Measurements from ENCODE around the gene FAM3A.

The FAM3A gene

DNA sequence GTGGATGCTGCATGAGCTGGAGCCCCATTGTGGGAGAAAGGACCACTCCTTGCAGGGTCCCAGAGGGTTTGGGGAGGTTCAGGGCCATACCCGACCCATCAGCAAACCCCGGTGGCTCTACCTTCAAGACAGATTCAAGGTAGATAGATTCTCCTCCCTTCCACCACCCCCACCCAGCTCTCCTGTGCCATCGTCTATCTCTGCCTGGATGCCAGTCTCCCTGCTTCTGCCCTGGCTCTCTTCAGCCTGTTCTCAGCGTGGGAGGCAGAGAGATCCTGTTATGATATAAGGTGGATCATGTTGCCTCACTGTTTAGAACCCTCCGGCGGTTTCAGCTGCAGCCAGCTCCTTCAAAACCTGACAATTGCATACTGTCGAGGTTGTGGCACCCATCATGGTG lies 42.3 kb downstream of the FAM3A start:
- Histone ChIP-seq H3F3A (ENCODE audit: insufficient read depth, low read length) (no peaks in the 10 kb centered on the region), H3K27me3 (replicated peaks; ENCODE audit: insufficient read depth, low read length) (no peaks in the 10 kb centered on the region), H3K4me1 (ENCODE audit: low read length) (no peaks in the 10 kb centered on the region), H3K36me3 (replicated peaks; ENCODE audit: insufficient read depth, low read length) (no peaks in the 10 kb centered on the region), H3K9me3 (replicated peaks; ENCODE audit: insufficient read depth, low read length) (no peaks in the 10 kb centered on the region), H3K79me2 (ENCODE audit: low read length) (no peaks in the 10 kb centered on the region), H3K27ac (ENCODE audit: low read length) (no peak overlapping the region), H4K20me1 (ENCODE audit: insufficient read depth, low read length) (no peaks in the 10 kb centered on the region), H3K9ac (ENCODE audit: low read length) (no peak overlapping the region), H3K4me2 (ENCODE audit: low read depth, low read length) (no peak overlapping the region), H3K9me2 (replicated peaks; ENCODE audit: insufficient read depth, low read length) (no peaks in the 10 kb centered on the region), H3K4me3 (ENCODE audit: low read length) (no peak overlapping the region), H2AFZ (ENCODE audit: low read length) (no peak overlapping the region)
- no peak for DNase-seq
- TF ChIP-seq, protein P1, sequence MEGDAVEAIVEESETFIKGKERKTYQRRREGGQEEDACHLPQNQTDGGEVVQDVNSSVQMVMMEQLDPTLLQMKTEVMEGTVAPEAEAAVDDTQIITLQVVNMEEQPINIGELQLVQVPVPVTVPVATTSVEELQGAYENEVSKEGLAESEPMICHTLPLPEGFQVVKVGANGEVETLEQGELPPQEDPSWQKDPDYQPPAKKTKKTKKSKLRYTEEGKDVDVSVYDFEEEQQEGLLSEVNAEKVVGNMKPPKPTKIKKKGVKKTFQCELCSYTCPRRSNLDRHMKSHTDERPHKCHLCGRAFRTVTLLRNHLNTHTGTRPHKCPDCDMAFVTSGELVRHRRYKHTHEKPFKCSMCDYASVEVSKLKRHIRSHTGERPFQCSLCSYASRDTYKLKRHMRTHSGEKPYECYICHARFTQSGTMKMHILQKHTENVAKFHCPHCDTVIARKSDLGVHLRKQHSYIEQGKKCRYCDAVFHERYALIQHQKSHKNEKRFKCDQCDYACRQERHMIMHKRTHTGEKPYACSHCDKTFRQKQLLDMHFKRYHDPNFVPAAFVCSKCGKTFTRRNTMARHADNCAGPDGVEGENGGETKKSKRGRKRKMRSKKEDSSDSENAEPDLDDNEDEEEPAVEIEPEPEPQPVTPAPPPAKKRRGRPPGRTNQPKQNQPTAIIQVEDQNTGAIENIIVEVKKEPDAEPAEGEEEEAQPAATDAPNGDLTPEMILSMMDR (IDR thresholded peaks at IDR 0.05; ENCODE audit: low read length), result no peak
- no peak for TF ChIP-seq EZH2phosphoT487 (IDR thresholded peaks at IDR 0.05; ENCODE audit: low read length)
- TF ChIP-seq EZH2 (optimal IDR thresholded peaks at IDR 0.05; ENCODE audit: low read depth, low read length), result no peak

DNA sequence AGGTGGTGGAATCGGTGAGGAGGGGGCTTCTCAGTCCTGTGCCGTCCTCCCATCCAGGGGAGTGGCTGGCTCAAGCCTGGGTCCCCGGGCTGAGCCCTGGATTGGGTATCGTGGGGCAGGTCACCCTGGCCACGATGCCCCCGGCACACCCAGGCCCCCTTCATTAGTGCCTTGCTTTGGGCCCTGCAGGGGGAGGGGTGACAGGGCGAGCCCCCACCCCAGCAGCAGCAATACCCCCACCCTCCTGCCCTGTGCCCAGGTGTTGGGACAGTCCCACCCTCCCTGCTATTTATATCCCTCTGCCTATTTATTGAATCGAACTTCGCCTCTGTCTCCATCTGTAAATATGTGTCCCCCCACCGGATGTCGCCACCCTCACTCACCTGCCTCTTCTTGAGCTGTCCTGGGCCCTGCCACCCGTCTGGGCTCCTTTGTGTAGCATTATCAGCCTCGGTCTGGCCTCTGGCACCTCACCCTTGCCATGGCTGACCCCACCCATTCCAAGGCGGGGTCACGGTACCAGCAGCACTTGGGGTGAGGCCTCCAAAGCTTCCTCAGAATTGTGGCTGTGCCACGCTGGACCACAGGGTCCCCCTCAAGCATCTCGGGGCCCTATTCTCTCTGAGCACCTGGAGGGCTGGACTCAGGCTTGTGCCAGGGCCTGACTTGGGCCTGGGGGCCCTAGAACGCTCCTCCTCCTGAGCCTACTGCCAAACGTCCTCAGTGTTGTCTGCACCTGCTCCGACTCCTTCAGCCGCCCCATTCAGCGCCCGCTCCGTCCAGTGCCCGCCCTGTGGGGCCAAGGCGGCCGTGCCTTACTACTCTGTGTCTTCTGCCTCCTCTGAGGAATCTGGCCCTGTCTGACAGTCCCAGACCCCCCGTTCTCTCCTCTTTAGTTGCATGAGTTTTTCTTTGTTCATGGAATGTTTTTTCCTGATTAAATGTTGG lies 43.1 kb downstream of the FAM3A start:
- Histone ChIP-seq H3K27ac (ENCODE audit: low read length) (no peak overlapping the region), H3K27me3 (replicated peaks; ENCODE audit: insufficient read depth, low read length) (no peaks in the 10 kb centered on the region), H3K4me2 (ENCODE audit: low read depth, low read length) (no peak overlapping the region), H3K9me3 (replicated peaks; ENCODE audit: insufficient read depth, low read length) (no peaks in the 10 kb centered on the region), H3K36me3 (replicated peaks; ENCODE audit: insufficient read depth, low read length) (no peaks in the 10 kb centered on the region), H2AFZ (ENCODE audit: low read length) (no peak overlapping the region), H3K4me3 (ENCODE audit: low read length) (no peak overlapping the region), H3K79me2 (ENCODE audit: low read length) (no peaks in the 10 kb centered on the region), H3K4me1 (ENCODE audit: low read length) (no peaks in the 10 kb centered on the region), H3K9me2 (replicated peaks; ENCODE audit: insufficient read depth, low read length) (no peaks in the 10 kb centered on the region), H4K20me1 (ENCODE audit: insufficient read depth, low read length) (no peaks in the 10 kb centered on the region), H3F3A (ENCODE audit: insufficient read depth, low read length) (no peaks in the 10 kb centered on the region), H3K9ac (ENCODE audit: low read length) (no peak overlapping the region)
- DNase-seq, result no peak
- TF ChIP-seq EZH2 (optimal IDR thresholded peaks at IDR 0.05; ENCODE audit: low read depth, low read length), result no peak
- TF ChIP-seq, protein P1 (IDR thresholded peaks at IDR 0.05; ENCODE audit: low read length), result no peak
- no peak for TF ChIP-seq EZH2phosphoT487 (IDR thresholded peaks at IDR 0.05; ENCODE audit: low read length)

DNA sequence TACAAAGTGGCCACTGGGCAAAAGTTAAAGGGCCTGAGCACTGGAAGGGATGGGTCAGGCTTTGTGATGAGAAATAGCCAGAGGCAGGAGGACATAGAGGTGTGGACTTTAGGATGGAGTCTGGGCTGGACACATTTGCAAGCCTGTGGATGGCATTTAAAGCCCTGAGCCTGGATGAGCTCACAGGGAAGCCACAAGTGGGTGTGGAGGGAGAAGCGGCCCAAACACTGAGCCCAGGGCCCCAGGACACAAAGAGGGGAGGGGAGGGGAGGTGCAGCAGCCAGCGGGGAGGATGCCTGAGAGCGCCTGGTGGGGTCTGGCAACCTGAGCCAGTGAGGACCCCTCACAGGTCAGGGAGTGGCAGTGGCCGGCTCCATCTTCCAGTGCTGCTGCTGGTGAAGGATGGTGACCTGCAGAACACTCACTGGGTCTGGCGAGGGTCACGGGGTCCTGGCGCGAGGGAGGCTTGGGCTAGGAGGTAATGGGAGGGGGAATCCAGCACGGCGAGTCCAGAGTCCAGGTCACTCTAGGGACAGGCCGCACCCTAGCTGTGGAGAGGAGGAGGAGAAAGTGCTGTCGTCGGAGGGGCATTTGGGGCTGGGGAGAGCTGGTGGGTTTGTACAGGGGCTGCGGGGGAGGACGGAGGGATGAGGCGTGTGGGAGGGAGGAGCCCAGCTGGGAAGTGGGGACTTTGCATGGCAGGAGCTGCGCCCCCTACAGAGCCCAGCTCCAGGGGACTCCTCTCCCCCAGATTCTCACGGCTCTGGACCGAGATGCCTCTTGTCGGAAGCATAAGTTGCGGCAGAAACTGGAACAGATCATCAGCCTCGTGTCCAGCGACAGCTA lies 44.0 kb downstream of the FAM3A start:
- H3F3A ChIP-seq (ENCODE audit: insufficient read depth, low read length), result no peaks in the 10 kb centered on the region
- no peaks in the 10 kb centered on the region for H3K36me3 ChIP-seq (replicated peaks; ENCODE audit: insufficient read depth, low read length)
- H4K20me1 ChIP-seq (ENCODE audit: insufficient read depth, low read length), result no peaks in the 10 kb centered on the region
- H3K27me3 ChIP-seq (replicated peaks; ENCODE audit: insufficient read depth, low read length), result no peaks in the 10 kb centered on the region
- H3K4me1 ChIP-seq (ENCODE audit: low read length), result no peaks in the 10 kb centered on the region
- no peak overlapping the region for H3K4me3 ChIP-seq (ENCODE audit: low read length)
- H3K9ac ChIP-seq (ENCODE audit: low read length), result no peak overlapping the region
- TF ChIP-seq EZH2 (optimal IDR thresholded peaks at IDR 0.05; ENCODE audit: low read depth, low read length), result no peak
- TF ChIP-seq, protein P1 (IDR thresholded peaks at IDR 0.05; ENCODE audit: low read length), result no peak
- TF ChIP-seq EZH2phosphoT487 (IDR thresholded peaks at IDR 0.05; ENCODE audit: low read length), result no peak
- H3K4me2 ChIP-seq (ENCODE audit: low read depth, low read length), result no peak overlapping the region
- no peak overlapping the region for H2AFZ ChIP-seq (ENCODE audit: low read length)
- H3K79me2 ChIP-seq (ENCODE audit: low read length), result no peaks in the 10 kb centered on the region
- no peaks in the 10 kb centered on the region for H3K9me3 ChIP-seq (replicated peaks; ENCODE audit: insufficient read depth, low read length)
- H3K9me2 ChIP-seq (replicated peaks; ENCODE audit: insufficient read depth, low read length), result no peaks in the 10 kb centered on the region
- H3K27ac ChIP-seq (ENCODE audit: low read length), result no peak overlapping the region
- no peak for DNase-seq

Measured in MM.1S (cell line).